LNCAP (cell line): ENCODE results near the gene PRCP.

Source experiments
- TF ChIP-seq, protein P1 (sequence below): fragments of 450-650 bp; IDR thresholded peaks from 2 replicates; pipeline ENCODE4 v1.5.1; 2017; ENCODE audit warnings: mild to moderate bottlenecking

PRCP gene

DNA sequence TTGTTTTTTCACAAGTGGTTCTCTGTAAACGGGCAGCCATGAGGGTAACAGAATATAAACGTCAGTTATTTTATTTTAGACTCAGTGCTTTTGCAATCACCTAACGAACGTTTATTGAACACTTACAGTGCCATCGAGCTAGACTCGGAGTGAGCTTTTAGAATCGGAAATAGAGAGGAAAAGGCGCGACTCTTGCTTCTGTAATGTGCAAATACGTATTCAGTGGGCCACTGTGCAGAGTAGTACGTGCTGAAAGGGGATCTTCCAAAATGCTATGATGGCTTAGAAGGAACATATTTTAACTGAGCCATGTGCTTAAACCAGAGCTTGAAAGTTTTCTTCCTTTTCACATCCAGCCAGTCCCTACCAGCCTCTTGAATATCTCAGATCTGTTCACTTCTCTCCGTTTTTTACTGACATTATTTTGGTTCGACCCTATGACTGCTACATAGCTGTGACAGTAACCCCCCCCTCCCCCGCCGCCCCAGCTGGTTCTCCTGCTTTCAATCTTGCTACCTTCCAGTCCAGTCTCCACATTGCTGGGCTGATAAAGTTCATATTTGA lies 1.8 kb upstream of the PRCP start:
- TF ChIP-seq, protein P1, sequence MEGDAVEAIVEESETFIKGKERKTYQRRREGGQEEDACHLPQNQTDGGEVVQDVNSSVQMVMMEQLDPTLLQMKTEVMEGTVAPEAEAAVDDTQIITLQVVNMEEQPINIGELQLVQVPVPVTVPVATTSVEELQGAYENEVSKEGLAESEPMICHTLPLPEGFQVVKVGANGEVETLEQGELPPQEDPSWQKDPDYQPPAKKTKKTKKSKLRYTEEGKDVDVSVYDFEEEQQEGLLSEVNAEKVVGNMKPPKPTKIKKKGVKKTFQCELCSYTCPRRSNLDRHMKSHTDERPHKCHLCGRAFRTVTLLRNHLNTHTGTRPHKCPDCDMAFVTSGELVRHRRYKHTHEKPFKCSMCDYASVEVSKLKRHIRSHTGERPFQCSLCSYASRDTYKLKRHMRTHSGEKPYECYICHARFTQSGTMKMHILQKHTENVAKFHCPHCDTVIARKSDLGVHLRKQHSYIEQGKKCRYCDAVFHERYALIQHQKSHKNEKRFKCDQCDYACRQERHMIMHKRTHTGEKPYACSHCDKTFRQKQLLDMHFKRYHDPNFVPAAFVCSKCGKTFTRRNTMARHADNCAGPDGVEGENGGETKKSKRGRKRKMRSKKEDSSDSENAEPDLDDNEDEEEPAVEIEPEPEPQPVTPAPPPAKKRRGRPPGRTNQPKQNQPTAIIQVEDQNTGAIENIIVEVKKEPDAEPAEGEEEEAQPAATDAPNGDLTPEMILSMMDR = no peak

DNA sequence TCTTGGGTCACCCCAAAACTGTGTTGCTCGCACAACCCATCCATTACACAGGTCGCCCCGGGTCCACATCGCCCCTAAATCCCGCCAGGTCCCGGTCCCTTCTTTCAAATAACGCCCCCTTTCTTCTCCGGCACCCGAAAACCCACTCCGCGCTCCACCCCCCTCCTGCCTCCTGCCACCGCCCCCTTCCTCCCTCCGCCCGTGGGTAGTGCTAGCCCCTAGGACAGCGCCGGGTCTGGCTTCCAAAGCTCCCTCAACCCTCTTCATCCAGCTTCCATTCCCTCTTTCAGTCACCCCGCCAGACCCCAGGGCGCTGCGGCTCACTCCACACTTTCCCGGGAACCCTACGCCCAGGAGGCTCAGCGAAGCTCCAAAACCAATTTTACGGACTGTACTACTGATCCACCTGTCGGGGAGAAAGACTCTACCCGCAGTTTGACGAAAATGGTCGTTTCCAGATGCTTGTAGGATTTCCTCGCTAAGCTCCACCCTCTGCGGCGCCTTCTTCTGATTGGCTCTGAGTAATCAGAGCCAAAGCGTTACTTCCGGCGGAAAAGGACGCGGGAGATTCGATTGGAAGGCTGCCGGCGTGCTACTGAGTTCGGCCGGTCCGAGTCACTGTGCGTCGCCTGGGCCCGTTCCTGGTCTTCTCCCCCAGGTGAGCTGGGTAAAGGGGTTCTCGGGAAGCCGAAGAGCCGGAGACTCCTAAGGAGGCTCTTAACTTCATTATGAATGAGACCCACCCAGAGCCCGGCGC lies 1.1 kb upstream of the PRCP start, which contains the start of gene DDIAS:
TSS of gene DDIAS (plus strand) at position 572 of the 757 bp plus-strand sequence. CDS start 13,003 bp downstream, outside the sequence.
- TF ChIP-seq, protein P1 = no peak

GRCh38 chr11:82899957-82900276 lies 313 bp downstream of the PRCP start:
- TF ChIP-seq, protein P1 = no peak

- TF ChIP-seq, protein P1 = no peak
Measured at GRCh38 chr11:82899186-82899820, 927 bp downstream of the PRCP start.

DNA sequence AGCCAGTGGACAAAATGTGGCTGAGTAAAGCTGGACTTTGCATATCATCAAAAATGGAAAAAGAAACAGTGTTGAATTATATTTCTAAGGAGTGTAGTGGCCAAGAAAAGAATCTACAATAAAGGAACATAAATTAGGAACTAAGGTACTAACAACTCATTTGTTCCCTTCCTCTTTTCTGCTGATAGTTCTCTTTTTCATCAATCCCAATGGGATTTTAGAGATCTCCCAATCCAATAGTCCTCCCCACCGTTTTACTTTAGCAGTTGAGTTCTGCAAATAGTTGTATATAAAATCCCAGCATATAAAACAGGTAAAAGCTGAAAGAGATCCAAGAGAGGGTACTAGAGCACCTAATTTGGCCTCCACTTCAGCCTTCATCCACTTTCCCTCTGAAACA lies 2.0 kb downstream of the PRCP start:
- TF ChIP-seq, protein P1 = no peak

DNA sequence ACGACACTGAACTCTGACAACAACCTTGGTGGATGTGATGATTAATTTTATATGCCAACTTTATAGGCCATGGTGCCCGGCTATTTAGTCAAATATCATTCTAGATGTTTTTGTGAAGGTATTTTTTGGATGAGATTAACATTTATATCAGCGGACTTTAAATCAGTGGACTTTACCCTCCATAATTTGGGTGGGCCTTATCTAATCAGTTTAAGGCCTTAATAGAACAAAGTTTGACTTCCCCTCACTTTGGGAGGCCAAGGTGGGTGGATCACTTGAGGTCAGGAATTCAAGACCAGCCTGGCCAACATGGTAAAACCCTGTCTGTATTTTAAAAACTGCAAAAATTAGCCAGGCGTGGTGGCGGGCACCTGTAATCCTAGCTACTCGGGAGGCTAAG lies 4.0 kb downstream of the PRCP start:
- TF ChIP-seq, protein P1 = no peak

DNA sequence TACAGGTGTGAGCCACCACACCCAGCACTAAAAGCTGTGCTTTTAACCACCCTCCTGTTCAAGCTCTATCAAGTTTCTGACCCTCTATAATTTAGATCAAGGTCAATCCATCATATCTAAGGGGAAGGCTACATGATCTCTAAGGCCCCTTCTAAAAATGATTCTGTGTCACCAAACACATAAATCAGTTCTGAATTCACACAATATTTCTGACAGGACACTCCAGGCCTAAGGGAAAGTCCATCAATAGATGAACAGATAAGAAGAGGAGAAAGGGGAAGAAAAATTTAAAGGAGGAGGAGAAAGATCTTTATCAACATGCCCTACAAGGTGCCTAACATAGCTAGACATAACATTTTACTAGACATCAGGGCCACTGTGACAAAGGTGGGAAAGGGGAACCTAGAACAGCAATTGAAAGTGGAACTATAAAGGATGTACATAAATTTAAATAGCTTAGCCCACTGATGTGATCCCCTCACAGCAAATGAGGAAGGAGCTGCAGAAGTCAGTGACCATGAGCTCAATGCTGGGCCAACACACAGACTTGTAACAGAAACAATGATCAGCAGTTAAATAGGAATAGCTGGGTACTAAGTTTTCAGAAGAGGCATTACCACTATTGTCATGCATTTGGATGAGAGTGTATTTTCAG lies 4.7 kb downstream of the PRCP start:
- TF ChIP-seq, protein P1 = no peak
